SJCRH30 (cell line): ENCODE results near the gene EPS8L1. TPM values are rescaled to one million over a fixed set of nuclear protein-coding genes. Genes with fewer than 3 reads are reported as not detected.

Experiments
- DNase-seq, 2 experiments: peaks; one replicate each; pipeline ENCODE4 v3.0.0-alpha.2; 2015 to 2020
- H3K27ac ChIP-seq: fragments of 250-450 bp; sonication (Bioruptor Pico); 2 replicates; pipeline ENCODE4 v1.5.1; 2020; ENCODE audit warnings: mild to moderate bottlenecking, moderate library complexity
- H3K27me3 ChIP-seq: fragments of 250-450 bp; sonication (Bioruptor Pico); 2 replicates; pipeline ENCODE4 v1.5.1; 2020; ENCODE audit warnings: mild to moderate bottlenecking, moderate library complexity
- H3K36me3 ChIP-seq: fragments of 250-450 bp; sonication (Bioruptor Pico); 2 replicates; pipeline ENCODE4 v1.5.1; 2020; ENCODE audit warnings: mild to moderate bottlenecking, moderate library complexity
- H3K4me1 ChIP-seq: fragments of 250-450 bp; sonication (Bioruptor Pico); 2 replicates; pipeline ENCODE4 v1.5.1; 2020; ENCODE audit warnings: mild to moderate bottlenecking, moderate library complexity
- H3K4me3 ChIP-seq: fragments of 250-450 bp; sonication (Bioruptor Pico); 2 replicates; pipeline ENCODE4 v1.5.1; 2020; ENCODE audit warnings: mild to moderate bottlenecking, moderate library complexity
- H3K9me3 ChIP-seq: fragments of 250-450 bp; sonication (Bioruptor Pico); replicated peaks from 2 replicates; pipeline ENCODE4 v1.5.1; 2020; ENCODE audit warnings: mild to moderate bottlenecking, moderate library complexity
- total RNA-seq: library from RNA; depleted of rRNA; stranded (reverse); fragments of >200 nt; shearing (Covaris generic); gene quantifications from 2 replicates; pipeline ENCODE4 v1.2.3, GENCODE V29; 2014

The EPS8L1 gene
- total RNA-seq, 1 experiment from 2014 or later, result 1.4 TPM

DNA sequence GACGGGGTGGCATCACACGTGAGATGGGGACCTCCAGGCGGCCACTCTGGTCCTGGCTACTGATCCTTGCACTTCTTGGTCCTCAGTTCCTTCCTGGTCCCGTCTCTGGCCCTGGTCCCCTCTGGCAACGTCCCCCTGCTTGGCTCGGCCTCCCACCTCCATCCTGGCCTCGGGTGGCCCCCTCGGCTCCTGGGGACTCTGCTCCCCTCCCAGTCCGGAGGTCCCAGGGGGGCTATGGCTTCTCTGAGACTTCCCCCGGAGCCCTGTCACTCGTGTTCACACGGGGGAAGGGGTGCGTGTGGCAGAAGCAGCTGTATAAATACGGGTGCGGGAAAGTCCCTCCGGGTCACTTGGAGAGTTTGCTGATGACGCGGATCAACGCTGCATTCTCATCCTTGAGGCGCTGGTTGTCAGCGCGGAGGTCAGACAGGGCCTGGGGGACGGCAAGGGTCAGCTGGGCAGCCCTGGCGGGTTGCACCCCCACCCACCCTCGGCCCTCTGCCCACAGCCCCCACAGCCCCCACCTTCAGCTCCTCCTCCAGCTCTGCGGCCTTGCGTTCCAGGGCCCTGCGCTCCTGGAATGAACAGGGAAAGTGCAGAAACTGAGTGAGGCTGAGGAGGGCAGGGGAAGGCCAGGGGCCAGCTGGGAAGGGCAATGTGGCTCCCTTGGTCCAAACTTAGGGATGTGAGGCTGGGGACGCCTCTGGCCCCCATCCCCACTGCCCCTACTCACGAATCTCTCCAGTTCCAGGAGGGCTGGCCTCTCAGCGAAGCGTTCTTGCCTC, 15.6 kb downstream of the EPS8L1 start:
- no peaks in the 10 kb centered on the region for H3K4me1 ChIP-seq
- H3K27me3 ChIP-seq, result no peaks in the 10 kb centered on the region
- no peak overlapping the region for H3K27ac ChIP-seq
- no peaks in the 10 kb centered on the region for H3K9me3 ChIP-seq
- H3K4me3 ChIP-seq, result no peak overlapping the region
- DNase-seq, result no peak
- H3K36me3 ChIP-seq, result peaks cover 9% of the 10 kb centered on the region

DNA sequence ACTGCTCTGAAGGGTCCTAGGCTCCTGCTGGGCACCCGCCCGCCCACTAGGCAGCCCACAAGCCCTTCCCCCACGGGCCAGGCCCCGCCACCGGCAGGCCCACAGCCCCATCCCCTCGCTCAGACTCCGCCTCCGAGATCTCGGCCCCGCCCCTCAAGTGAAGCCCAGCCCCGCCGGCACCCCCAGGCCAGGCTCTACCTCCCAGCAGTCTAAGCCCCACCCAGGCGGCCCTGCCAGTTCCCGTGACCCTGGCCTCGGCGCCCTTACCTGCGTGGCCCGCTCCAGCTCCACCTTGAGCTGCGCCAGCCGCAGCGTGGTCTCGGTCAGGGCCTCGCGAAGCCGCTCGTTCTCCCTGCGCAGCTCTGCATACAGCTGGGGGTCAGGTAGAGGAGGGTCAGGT, 16.3 kb downstream of the EPS8L1 start:
- Histone ChIP-seq H3K9me3 (no peaks in the 10 kb centered on the region), H3K36me3 (peaks cover 9% of the 10 kb centered on the region), H3K4me3 (no peak overlapping the region), H3K27ac (no peak overlapping the region), H3K4me1 (no peaks in the 10 kb centered on the region), H3K27me3 (no peaks in the 10 kb centered on the region)
- no peak for DNase-seq

- H3K27ac ChIP-seq, result no peak overlapping the region
- H3K27me3 ChIP-seq, result no peaks in the 10 kb centered on the region
- no peak for DNase-seq
- H3K4me1 ChIP-seq, result no peaks in the 10 kb centered on the region
- H3K36me3 ChIP-seq, result peaks cover 9% of the 10 kb centered on the region
- H3K9me3 ChIP-seq, result no peaks in the 10 kb centered on the region
- no peak overlapping the region for H3K4me3 ChIP-seq
Measured at GRCh38 chr19:55092423-55093318, 17.0 kb downstream of the EPS8L1 start.

DNA sequence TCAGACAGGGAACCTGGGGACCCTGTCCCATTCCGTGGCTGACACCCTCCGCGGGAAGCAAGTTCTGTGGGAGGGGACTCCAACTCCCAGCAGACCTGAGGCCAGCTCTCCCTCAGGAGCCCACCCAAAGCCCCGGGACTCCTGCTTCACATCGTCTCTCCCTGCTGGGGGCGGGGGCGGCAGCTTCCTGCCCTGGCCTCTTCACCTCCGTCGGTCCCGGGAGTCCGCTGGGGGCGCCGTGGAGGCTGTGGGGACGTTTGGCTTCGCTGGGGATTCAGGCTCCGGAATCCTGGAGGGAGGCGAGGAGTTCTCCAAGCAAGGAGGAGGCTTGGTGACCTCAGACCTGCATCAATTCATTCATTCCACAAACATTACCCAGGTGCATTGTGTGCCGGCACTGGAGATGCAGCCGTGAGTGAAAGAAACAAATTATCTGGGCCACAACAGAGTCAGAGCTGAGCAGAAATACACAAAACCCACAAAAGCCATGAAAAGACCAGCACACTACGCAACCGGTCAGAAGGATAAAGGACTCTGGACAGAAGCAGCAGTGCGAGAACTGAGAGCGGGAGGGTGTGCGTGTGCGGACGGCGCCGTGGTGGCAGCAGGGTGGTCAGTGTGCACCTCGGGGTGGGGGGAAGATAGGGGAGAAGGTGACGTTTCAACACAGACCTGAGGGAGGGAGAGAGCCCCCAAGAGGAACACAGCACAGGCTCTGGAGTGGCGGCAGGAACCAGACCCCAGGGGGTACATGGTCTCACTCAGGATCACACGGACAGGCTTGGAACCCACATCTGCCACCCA, 19.0 kb downstream of the EPS8L1 start:
- H3K36me3 ChIP-seq, result peaks cover 9% of the 10 kb centered on the region
- no peaks in the 10 kb centered on the region for H3K4me1 ChIP-seq
- no peak for DNase-seq
- no peak overlapping the region for H3K27ac ChIP-seq
- no peaks in the 10 kb centered on the region for H3K27me3 ChIP-seq
- H3K4me3 ChIP-seq, result no peak overlapping the region
- no peaks in the 10 kb centered on the region for H3K9me3 ChIP-seq

DNA sequence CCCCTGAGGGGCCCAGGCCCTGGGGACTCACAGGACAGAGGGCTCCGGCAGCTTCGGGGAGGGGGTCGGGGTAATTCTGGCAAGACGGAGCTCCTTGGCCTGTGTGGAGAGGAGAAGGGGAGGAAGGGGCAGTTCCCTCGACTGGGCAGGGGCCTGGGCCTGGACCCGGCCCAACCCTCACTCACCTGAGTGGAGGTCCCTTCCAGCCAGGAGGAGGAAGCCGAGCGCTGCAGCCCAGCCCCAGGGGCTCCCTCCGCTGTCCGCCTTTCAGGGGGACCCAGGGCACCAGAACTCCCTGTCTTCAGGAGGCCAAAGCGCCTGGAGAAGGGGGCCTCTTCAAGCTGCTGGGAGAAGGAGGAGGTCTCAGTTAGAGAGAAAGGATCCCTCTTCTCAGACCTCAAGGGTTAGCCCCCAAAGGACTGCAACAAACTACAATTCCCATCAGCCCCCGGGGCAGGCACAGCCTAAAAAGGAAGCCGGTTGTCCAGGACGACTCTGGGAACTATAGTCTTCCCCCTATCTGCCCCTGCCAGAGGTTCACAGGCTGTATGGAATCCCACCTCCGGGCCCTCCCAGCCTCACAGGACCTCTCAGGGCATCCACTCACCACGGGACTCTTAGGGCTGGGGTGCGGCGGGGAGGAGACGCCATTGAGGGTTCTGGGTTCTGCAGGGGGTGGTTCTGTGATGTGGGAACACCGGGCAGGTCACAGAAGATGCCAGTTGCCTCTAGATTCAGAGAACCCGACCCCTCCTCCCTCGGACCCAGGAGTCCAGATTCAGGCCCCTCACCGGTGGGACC, 19.8 kb downstream of the EPS8L1 start:
- H3K36me3 ChIP-seq, result peaks cover 9% of the 10 kb centered on the region
- H3K4me1 ChIP-seq, result no peaks in the 10 kb centered on the region
- no peak overlapping the region for H3K27ac ChIP-seq
- no peaks in the 10 kb centered on the region for H3K27me3 ChIP-seq
- no peaks in the 10 kb centered on the region for H3K9me3 ChIP-seq
- no peak overlapping the region for H3K4me3 ChIP-seq
- DNase-seq, result peak in 1 of 2 experiments; percentile 36

DNA sequence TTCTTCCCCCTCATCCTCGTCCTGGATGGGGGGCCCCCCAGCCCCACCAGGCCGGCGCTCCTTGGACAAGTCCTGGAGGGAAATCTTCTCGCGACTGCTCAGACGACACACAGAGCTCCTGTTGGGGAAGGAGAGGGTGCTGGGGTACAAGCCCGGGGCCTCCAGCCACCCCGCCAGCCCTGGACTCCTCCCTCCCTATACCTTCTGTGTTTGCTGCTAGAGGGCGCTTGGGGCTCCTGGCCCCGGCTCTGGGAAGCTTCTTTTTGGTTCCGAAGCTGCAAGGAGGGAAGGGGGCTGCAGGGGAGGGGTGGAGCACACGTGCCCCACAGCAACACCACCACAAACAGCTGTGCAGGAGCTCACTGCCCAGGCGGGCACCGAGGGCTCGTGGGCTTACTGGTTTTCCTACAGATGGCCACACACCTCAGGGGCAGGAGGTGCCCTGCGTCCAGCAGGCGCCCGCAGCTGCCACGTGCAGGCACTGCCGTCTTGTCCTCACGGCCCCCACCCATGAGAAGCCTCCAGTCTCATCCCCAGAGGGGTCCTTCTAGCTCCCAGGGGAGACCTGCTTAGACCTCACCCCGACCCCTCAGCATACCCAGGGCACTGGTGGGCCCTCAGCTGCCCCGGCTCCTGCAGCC, 20.5 kb downstream of the EPS8L1 start:
- Histone ChIP-seq H3K27me3 (no peaks in the 10 kb centered on the region), H3K4me3 (no peak overlapping the region), H3K36me3 (peaks cover 8% of the 10 kb centered on the region), H3K27ac (no peak overlapping the region), H3K4me1 (no peaks in the 10 kb centered on the region), H3K9me3 (no peaks in the 10 kb centered on the region)
- DNase-seq, result no peak

DNA sequence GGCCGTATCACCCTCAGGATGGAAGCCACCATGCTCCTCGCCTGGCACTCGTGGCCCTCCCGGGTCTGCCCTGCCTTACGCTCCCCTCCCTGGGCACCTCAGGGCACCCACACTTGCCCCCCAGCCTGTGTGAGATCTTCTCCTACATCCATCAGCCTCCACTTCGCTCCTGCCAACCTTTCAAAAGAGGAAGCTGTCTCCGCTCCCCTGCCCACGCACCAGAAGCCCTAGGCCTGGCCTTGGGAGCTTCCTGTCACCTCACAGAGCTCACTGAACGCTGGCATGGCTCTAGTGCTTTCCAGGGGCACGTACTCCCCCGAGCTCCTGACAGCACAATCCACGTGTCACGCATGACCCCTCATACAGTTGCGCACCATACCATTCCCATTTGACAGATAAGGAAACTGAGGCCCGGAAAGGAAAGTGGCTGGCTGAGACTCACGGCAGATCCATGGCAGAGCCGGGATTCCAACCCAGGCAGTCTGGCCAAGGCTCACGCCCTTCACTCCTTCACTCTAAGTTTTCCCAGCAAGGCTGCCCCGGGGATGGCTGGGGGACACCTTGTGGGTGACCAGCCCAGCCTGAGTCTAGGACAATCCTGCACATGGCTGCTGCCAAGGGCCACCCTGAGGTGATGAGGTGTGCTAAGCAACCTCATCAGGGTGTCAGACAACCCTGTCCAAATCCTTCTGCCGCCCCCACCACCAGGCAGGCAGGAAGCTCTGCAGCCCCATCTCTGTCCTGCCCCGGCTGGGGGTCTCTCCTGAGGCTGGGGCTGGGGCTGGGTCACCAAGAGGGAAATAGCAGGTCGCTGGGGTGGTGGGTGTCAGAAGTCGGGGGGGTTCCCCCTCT, 22.4 kb downstream of the EPS8L1 start:
- Histone ChIP-seq H3K27me3 (no peaks in the 10 kb centered on the region), H3K4me3 (no peak overlapping the region), H3K27ac (no peak overlapping the region), H3K36me3 (peaks cover 12% of the 10 kb centered on the region; the same call in 1 of the 2 replicates), H3K9me3 (no peaks in the 10 kb centered on the region), H3K4me1 (no peaks in the 10 kb centered on the region)
- DNase-seq, result no peak

- H3K4me1 ChIP-seq, result no peaks in the 10 kb centered on the region
- no peaks in the 10 kb centered on the region for H3K27me3 ChIP-seq
- no peak for DNase-seq
- H3K4me3 ChIP-seq, result no peak overlapping the region
- H3K9me3 ChIP-seq, result no peaks in the 10 kb centered on the region
- H3K27ac ChIP-seq, result no peak overlapping the region
- peaks cover 12% of the 10 kb centered on the region; the same call in 1 of the 2 replicates for H3K36me3 ChIP-seq
Measured at GRCh38 chr19:55098716-55099556, 23.3 kb downstream of the EPS8L1 start.

DNA sequence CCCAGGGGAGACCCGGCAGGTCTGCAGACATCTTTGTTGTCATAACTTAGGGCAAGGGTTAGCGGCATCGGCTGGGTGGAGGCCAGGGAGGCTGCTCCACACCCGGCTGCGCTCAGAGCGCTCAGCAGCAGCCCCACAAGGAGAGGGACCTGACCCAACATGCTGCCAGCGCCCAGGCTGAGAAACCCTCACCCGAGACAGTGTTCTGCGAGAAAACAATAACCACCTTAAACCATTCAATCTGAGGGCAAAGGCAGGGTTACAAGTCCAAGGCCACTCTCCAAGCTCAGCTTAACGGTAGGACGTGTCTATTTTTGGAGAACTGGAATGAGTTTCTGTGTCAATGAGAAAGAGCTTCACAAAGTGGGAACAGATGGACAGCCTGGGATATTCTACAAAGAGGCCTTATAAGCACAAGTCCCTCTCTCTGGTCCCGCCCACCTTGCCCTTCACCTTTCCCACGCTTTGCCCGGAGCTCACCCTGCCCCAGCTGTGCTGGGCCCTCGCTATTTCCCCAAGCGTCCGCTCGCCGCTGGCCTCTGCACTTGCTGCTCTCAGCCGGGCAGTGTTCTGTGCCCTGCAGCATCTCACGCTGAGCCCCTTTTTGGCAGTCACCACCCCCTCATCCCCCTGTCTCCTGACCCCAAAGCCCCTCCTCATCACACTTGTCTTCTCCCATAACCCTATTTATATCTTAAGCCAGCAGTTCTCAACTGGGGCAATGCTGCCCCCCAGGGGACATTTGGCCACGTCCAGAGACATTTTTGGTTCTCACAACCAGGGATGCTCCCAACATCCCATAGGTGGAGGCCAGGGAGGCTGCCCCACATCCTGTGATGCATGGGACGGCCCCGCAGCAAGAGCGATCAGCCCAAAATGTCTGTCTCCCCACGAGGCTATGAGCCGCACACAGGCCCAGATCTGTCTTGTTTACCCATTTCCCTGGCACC, 24.2 kb downstream of the EPS8L1 start:
- Histone ChIP-seq H3K4me1 (no peaks in the 10 kb centered on the region), H3K36me3 (peaks cover 8% of the 10 kb centered on the region; the same call in 1 of the 2 replicates), H3K4me3 (no peak overlapping the region), H3K9me3 (no peaks in the 10 kb centered on the region), H3K27ac (no peak overlapping the region), H3K27me3 (no peaks in the 10 kb centered on the region)
- peak in 1 of 2 experiments; percentile 47 for DNase-seq

DNA sequence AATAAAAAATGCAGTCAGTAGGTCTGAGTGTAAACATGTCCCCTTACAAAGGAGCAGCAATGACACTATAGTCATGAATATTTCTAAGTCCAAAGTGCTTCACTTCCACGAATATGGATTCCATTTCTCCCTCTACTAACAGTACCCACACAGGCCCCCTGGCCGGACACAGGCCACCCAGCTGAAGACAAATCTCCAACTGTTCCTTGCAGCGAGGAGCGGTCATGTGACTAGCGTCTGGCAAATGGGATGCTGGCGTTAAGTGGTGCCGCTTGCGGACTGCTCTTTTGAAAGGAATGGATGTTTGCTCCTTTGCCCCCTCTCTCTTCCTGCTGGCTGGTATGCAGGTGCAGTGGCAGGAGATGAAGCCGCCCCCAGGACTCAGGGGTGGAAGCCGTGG, 25.6 kb downstream of the EPS8L1 start:
- H3K4me3 ChIP-seq, result no peak overlapping the region
- peaks cover 6% of the 10 kb centered on the region; the same call in 1 of the 2 replicates for H3K36me3 ChIP-seq
- H3K4me1 ChIP-seq, result no peaks in the 10 kb centered on the region
- no peak overlapping the region for H3K27ac ChIP-seq
- no peak for DNase-seq
- H3K27me3 ChIP-seq, result no peaks in the 10 kb centered on the region
- no peaks in the 10 kb centered on the region for H3K9me3 ChIP-seq

GRCh38 chr19:55103190-55103589, 27.5 kb downstream of the EPS8L1 start:
- peaks cover 6% of the 10 kb centered on the region; the same call in 1 of the 2 replicates for H3K36me3 ChIP-seq
- H3K9me3 ChIP-seq, result no peaks in the 10 kb centered on the region
- H3K27ac ChIP-seq, result no peak overlapping the region
- no peak for DNase-seq
- H3K4me3 ChIP-seq, result no peak overlapping the region
- no peaks in the 10 kb centered on the region for H3K27me3 ChIP-seq
- no peaks in the 10 kb centered on the region for H3K4me1 ChIP-seq
